Nephron progenitor cell (in vitro differentiated cells): ENCODE data around the gene MACROD2.
A peak's percentile ranks its signal among the peaks of the same experiment; 100 is the strongest.

Experiments
- DNase-seq: peaks from one replicate; pipeline ENCODE4 v3.0.0; 2021
- H3K27ac Mint-ChIP-seq: 2 replicates; pipeline ENCODE4 v1.8.0; 2021; ENCODE audit warnings: mild to moderate bottlenecking, moderate library complexity, mixed read lengths
- H3K27me3 Mint-ChIP-seq: 2 replicates; pipeline ENCODE4 v1.8.0; 2021; ENCODE audit warnings: mild to moderate bottlenecking, low read depth, mixed read lengths; ENCODE audit not compliant: poor library complexity
- H3K36me3 Mint-ChIP-seq: 2 replicates; pipeline ENCODE4 v1.8.0; 2021; ENCODE audit warnings: low read depth, mixed read lengths
- H3K4me1 Mint-ChIP-seq: 2 replicates; pipeline ENCODE4 v1.8.0; 2021; ENCODE audit warnings: mixed read lengths
- H3K4me3 Mint-ChIP-seq: 2 replicates; pipeline ENCODE4 v1.8.0; 2021; ENCODE audit warnings: mild to moderate bottlenecking, moderate library complexity, mixed read lengths
- H3K9me3 Mint-ChIP-seq: 2 replicates; pipeline ENCODE4 v1.8.0; 2021; ENCODE audit warnings: mild to moderate bottlenecking, moderate library complexity, mixed read lengths
- TF ChIP-seq, protein P1 (sequence below): fragments of 200-600 bp; sonication (generic); IDR thresholded peaks from 2 replicates; pipeline ENCODE4 v1.5.0; 2021; ENCODE audit warnings: antibody characterized with exemption

The MACROD2 gene

DNA sequence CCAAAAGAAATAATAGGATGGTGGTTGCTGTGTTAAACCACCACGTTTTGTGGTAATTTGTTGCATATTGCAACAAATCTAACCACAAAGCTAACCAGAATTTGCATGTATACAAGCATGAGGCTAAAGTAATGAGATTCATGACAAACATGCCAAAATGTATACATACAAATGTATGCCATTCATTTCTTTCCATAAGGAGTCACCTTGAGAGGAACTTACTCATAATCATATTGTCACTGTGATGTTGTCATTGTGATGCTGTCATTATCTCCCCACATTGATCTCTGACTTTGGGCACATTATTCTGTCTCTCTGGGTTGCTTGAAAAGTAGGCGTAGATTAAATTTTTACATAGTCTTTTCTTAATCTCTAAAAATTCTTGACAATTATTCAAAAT is 1228.9 kb downstream of the MACROD2 start:
- no peak overlapping the region for H3K4me3 Mint-ChIP-seq
- no peaks in the 10 kb centered on the region for H3K9me3 Mint-ChIP-seq
- H3K27me3 Mint-ChIP-seq, result no peaks in the 10 kb centered on the region
- H3K27ac Mint-ChIP-seq, result no peak overlapping the region
- no peaks in the 10 kb centered on the region for H3K36me3 Mint-ChIP-seq
- H3K4me1 Mint-ChIP-seq, result no peaks in the 10 kb centered on the region
- TF ChIP-seq, protein P1, sequence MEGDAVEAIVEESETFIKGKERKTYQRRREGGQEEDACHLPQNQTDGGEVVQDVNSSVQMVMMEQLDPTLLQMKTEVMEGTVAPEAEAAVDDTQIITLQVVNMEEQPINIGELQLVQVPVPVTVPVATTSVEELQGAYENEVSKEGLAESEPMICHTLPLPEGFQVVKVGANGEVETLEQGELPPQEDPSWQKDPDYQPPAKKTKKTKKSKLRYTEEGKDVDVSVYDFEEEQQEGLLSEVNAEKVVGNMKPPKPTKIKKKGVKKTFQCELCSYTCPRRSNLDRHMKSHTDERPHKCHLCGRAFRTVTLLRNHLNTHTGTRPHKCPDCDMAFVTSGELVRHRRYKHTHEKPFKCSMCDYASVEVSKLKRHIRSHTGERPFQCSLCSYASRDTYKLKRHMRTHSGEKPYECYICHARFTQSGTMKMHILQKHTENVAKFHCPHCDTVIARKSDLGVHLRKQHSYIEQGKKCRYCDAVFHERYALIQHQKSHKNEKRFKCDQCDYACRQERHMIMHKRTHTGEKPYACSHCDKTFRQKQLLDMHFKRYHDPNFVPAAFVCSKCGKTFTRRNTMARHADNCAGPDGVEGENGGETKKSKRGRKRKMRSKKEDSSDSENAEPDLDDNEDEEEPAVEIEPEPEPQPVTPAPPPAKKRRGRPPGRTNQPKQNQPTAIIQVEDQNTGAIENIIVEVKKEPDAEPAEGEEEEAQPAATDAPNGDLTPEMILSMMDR, result no peak
- no peak for DNase-seq

DNA sequence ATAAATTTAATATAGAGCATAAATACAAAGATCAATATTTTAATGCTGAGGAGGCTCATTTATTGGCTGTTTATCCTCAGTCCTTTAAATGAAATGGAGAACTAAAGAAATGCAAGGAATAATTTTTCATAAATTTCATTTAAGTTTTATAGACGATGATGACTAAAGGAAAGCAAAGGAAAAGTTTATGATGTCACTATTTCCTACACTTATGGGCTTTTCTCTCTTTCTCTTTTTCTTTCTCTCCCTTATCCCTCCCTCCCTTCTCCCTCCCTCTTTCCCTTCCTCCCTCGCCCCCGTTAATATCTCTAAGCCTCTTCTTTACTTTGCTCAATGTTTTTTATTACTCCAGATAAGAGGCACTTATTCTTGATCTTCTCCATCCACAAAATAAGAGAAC is 1231.8 kb downstream of the MACROD2 start:
- TF ChIP-seq, protein P1, result no peak
- Mint-ChIP-seq H3K27me3 (no peaks in the 10 kb centered on the region), H3K36me3 (no peaks in the 10 kb centered on the region), H3K4me1 (no peaks in the 10 kb centered on the region), H3K27ac (no peak overlapping the region), H3K4me3 (no peak overlapping the region), H3K9me3 (peaks cover 9% of the 10 kb centered on the region)
- DNase-seq, result no peak

DNA sequence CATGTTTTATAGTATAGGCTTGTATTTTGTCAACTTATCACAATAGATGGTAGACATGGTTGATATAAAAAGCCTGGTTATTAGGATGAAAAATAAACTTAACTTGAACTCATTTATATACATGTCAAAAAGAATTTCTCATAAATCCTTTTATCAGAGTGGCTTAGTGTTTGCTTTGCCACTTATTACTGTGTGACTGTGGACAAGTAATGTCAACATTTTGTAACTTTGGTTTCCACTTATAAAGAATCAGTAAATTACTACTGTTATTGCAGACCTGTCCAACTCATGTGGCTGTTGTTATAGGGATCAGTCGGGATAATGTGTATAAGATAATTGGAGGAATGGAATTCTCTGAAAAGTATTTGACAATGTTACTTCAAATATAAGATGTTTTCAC is 1236.9 kb downstream of the MACROD2 start:
- H3K9me3 Mint-ChIP-seq, result peaks cover 9% of the 10 kb centered on the region
- peaks cover 11% of the 10 kb centered on the region for H3K4me1 Mint-ChIP-seq
- no peak overlapping the region for H3K4me3 Mint-ChIP-seq
- DNase-seq, result no peak
- TF ChIP-seq, protein P1, result no peak
- no peaks in the 10 kb centered on the region for H3K27me3 Mint-ChIP-seq
- H3K36me3 Mint-ChIP-seq, result no peaks in the 10 kb centered on the region
- no peak overlapping the region for H3K27ac Mint-ChIP-seq

DNA sequence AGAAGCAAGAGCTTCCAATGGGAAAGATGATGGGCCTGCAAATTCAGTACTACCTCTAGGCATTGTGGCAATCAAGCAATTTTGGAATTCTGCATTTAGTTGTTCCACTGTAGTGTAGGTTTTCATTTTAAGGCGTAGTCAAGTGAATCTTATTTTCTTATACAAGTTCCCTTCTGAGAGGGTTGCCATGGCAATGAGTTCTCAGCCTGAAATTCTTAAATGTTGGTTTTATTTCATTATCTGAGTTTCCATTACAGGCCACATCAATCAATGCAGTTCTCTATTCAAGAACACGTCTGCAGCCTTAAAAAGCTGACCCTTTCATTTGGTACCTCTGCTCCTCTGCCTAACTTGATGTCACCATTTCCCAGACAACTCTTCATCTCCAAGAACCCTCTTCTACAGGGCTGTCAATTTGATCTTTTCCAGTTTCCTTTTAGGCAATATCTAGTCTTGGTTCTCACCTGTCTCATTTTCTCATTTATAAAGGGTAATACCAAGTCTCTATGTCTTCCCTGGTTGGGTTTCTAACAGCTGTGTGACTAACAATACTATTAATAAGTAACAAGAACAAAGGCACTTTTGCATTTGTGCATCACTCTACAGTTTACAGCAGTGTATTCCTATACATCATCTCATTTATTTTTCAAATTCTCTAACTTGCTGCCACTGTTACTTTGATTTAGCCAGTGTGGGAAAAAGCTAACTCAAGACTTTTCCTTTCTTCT is 1240.3 kb downstream of the MACROD2 start:
- Mint-ChIP-seq H3K4me1 (peaks cover 17% of the 10 kb centered on the region), H3K27ac (peak overlapping the region; percentile 28), H3K27me3 (no peaks in the 10 kb centered on the region), H3K9me3 (no peaks in the 10 kb centered on the region), H3K4me3 (no peak overlapping the region), H3K36me3 (no peaks in the 10 kb centered on the region)
- TF ChIP-seq, protein P1, result no peak
- DNase-seq, result no peak

DNA sequence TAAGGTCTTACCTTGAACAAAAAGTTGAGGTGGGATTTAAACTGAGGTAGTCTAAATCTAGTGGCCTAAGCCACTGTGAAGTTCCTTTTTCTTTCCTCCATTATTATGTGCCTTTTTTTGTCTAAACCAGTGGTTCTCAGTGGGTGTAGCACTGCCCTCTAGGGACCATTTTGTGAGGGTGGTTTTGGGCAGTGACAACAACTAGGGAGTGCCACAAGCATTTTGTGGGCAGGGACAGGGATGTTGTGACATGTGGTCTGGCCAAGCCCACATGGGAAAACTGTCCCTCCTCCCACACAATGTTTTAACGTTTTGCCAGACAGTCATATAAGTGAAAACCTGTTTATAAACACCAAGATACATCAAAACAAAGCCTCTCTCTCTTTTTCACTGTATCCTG is 1241.5 kb downstream of the MACROD2 start:
- TF ChIP-seq, protein P1, result peak; percentile 38
- Mint-ChIP-seq H3K9me3 (no peaks in the 10 kb centered on the region), H3K27ac (no peak overlapping the region), H3K36me3 (no peaks in the 10 kb centered on the region), H3K27me3 (no peaks in the 10 kb centered on the region), H3K4me1 (peaks cover 17% of the 10 kb centered on the region), H3K4me3 (no peak overlapping the region)
- peak; percentile 26 for DNase-seq
